ENCODE results near the gene ZNF691.

GRCh38 chr1:42797979-42798378 lies 48.4 kb upstream of the ZNF691 start:
- TF ChIP-seq POLR2A (IDR thresholded peaks at IDR 0.05) = no peak
- no peak for TF ChIP-seq CTCF (IDR thresholded peaks at IDR 0.05)
